Fibroblast of lung (primary cell): ENCODE data around the gene PROX2. TPM values are rescaled to one million over a fixed set of nuclear protein-coding genes. Genes with fewer than 3 reads are reported as not detected.

Experiments used
- DNase-seq, 2 donors: peaks; one replicate each; pipeline versions ENCODE4 v3.0.0 to v3.0.0-alpha.2; 2010; ENCODE audit warnings: low read depth in 2 of 2
- H2AFZ ChIP-seq: 2 replicates; pipeline ENCODE4 v1.5.1; 2012; ENCODE audit warnings: low read length, control low read depth, inconsistent platforms
- H3K27ac ChIP-seq: 2 replicates; pipeline ENCODE4 v1.5.1; 2011; ENCODE audit warnings: low read length, control low read depth; ENCODE audit not compliant: insufficient read depth
- H3K27me3 ChIP-seq: 2 replicates; pipeline ENCODE4 v1.5.1; 2011; ENCODE audit warnings: mild to moderate bottlenecking, low read length; ENCODE audit not compliant: control insufficient read depth, insufficient read depth
- H3K36me3 ChIP-seq: 2 replicates; pipeline ENCODE4 v1.5.1; 2011; ENCODE audit warnings: low read length; ENCODE audit not compliant: control insufficient read depth, insufficient read depth
- H3K4me1 ChIP-seq: 2 replicates; pipeline ENCODE4 v1.5.1; 2011; ENCODE audit warnings: low read length; ENCODE audit not compliant: control insufficient read depth, insufficient read depth; ENCODE audit errors: extremely low read depth
- H3K4me2 ChIP-seq: 2 replicates; pipeline ENCODE4 v1.5.1; 2011; ENCODE audit warnings: low read length, control low read depth; ENCODE audit not compliant: insufficient read depth; ENCODE audit errors: extremely low read depth
- H3K4me3 ChIP-seq, 4 experiments: fragments of 200-600 bp in 1 of 4; sonication (generic) in 1 of 4; replicated peaks in 1 of 4; 2 replicates each; pipeline ENCODE4 v1.5.1; 2011 to 2016; ENCODE audit warnings: low read length in 4 of 4, low read depth in 3 of 4, mild to moderate bottlenecking in 3 of 4, control low read depth in 2 of 4, inconsistent platforms in 1 of 4, mixed read lengths in 1 of 4; ENCODE audit not compliant: insufficient read depth in 1 of 4; ENCODE audit errors: control extremely low read depth in 1 of 4
- H3K79me2 ChIP-seq: 2 replicates; pipeline ENCODE4 v1.5.1; 2012; ENCODE audit warnings: mild to moderate bottlenecking, low read length, inconsistent platforms; ENCODE audit not compliant: control insufficient read depth, insufficient read depth
- H3K9ac ChIP-seq: 2 replicates; pipeline ENCODE4 v1.5.1; 2011; ENCODE audit warnings: mild to moderate bottlenecking, low read length, control low read depth; ENCODE audit not compliant: insufficient read depth
- H3K9me3 ChIP-seq: 2 replicates; pipeline ENCODE4 v1.5.1; 2012; ENCODE audit warnings: low read depth, low read length; ENCODE audit not compliant: control insufficient read depth, insufficient read depth
- H4K20me1 ChIP-seq: 2 replicates; pipeline ENCODE4 v1.5.1; 2011; ENCODE audit warnings: low read length; ENCODE audit not compliant: control insufficient read depth, insufficient read depth; ENCODE audit errors: extremely low read depth
- EZH2 ChIP-seq: IDR thresholded peaks from 2 replicates; pipeline ENCODE4 v1.5.1; 2012; ENCODE audit warnings: low read length, control low read depth, mild to moderate bottlenecking; ENCODE audit errors: missing control alignments
- polyA plus RNA-seq, 2 donors: library from polyadenylated mRNA; depleted of rRNA in 1 of 2; stranded (reverse) in 1 of 2; unstranded in 1 of 2; fragments of >200 nt; gene quantifications; 2 replicates each; pipeline ENCODE4 v1.2.1, GENCODE V29; 2011 to 2012; ENCODE audit warnings: missing spikeins in 1 of 2
- total RNA-seq: library from RNA; depleted of rRNA; stranded (reverse); fragments of >200 nt; gene quantifications from 2 replicates; pipeline ENCODE4 v1.2.1, GENCODE V29; 2014
- TF ChIP-seq, protein P1 (sequence below), 2 donors: IDR thresholded peaks in 1 of 2; conservative IDR thresholded peaks in 1 of 2; 1 replicate in 1 of 2; 2 replicates in 1 of 2; pipeline ENCODE4 v1.5.1; 2011 to 2012; ENCODE audit warnings: low read length in 2 of 2, control low read depth in 1 of 2, inconsistent platforms in 1 of 2, low read depth in 1 of 2, mild to moderate bottlenecking in 1 of 2

Gene PROX2
- total and polyA plus RNA-seq, 2 donors (not counting 1 experiment from before 2014, with no cell fraction given) = 0.01 TPM; not detected in 1

DNA sequence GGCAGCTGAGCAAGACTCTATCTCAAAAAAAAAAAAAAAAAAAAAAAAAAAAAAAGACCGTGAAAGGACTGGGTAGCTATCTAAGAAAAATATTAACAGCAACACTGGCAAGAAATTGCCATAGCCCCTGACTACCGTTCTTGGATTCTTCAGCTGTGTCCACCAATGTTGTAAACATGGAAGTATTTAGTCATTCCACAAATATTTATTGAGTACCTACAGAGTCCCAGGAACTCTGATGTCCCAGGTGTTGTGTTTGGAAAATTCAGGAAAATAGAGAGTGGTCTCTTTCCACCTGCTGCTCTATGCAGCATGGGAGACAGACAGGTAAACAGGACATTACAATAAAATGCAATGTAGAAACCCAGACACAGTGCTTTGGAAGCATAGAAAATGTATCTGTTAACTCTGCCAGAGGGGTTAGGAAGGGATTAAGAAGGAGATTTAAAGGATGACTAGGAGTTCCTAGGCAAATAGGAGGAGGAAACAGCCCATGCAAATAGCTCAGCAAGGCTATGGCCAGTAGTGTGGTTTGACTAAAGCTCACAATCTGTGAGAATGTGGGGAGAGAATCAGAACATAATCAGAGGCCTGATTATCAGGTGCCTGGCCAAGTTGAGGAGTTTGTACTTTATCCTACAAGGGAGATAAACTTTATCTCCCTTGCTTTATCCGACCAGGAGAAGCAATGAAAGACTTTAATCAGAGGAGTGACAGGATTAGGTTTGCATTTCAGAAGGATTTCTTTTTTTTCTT lies 3.7 kb upstream of the PROX2 start:
- no peak overlapping the region for H3K9ac ChIP-seq
- DNase-seq = no peak
- peaks cover 28% of the 10 kb centered on the region for H3K79me2 ChIP-seq
- no peaks in the 10 kb centered on the region for H3K36me3 ChIP-seq
- no peaks in the 10 kb centered on the region for H3K27me3 ChIP-seq
- no peaks in the 10 kb centered on the region for H3K9me3 ChIP-seq
- H3K4me1 ChIP-seq = peaks cover 13% of the 10 kb centered on the region
- no peak overlapping the region for H3K4me3 ChIP-seq
- H2AFZ ChIP-seq = no peak overlapping the region
- H3K27ac ChIP-seq = no peak overlapping the region
- TF ChIP-seq, protein P1, sequence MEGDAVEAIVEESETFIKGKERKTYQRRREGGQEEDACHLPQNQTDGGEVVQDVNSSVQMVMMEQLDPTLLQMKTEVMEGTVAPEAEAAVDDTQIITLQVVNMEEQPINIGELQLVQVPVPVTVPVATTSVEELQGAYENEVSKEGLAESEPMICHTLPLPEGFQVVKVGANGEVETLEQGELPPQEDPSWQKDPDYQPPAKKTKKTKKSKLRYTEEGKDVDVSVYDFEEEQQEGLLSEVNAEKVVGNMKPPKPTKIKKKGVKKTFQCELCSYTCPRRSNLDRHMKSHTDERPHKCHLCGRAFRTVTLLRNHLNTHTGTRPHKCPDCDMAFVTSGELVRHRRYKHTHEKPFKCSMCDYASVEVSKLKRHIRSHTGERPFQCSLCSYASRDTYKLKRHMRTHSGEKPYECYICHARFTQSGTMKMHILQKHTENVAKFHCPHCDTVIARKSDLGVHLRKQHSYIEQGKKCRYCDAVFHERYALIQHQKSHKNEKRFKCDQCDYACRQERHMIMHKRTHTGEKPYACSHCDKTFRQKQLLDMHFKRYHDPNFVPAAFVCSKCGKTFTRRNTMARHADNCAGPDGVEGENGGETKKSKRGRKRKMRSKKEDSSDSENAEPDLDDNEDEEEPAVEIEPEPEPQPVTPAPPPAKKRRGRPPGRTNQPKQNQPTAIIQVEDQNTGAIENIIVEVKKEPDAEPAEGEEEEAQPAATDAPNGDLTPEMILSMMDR (conservative IDR thresholded peaks at IDR 0.05 in 1 of 2, IDR thresholded peaks at IDR 0.05 in 1 of 2; ENCODE audit: low read depth in 1 of 2, low read length in 2 of 2) = no peak
- TF ChIP-seq EZH2 = no peak
- no peak overlapping the region for H3K4me2 ChIP-seq
- H4K20me1 ChIP-seq = no peaks in the 10 kb centered on the region

DNA sequence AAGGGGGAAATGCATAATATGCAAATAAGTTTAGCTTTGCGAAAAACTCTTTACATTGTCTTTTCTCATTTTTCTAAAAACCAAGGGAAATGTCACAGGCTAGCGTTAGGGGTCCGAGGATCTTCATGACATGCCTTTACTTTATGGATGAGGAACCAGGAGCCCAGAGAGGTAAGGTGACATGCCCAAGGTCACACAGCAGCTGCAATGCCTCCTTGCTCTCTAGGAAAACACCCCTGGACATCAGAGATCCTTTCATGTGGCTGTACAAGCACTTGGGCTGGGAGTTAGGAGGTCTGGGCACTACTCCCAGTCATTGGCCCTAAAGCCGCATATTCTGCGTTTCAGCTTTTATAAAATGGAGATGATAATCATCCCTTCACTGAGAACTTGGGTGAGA lies 741 bp downstream of the PROX2 start:
- Histone ChIP-seq H3K9me3 (no peaks in the 10 kb centered on the region), H3K36me3 (no peaks in the 10 kb centered on the region), H3K4me1 (no peaks in the 10 kb centered on the region), H4K20me1 (no peaks in the 10 kb centered on the region), H2AFZ (no peak overlapping the region), H3K4me2 (no peak overlapping the region), H3K9ac (no peak overlapping the region), H3K79me2 (no peaks in the 10 kb centered on the region), H3K27me3 (peaks cover 4% of the 10 kb centered on the region), H3K4me3 (no peak overlapping the region), H3K27ac (no peak overlapping the region)
- no peak for DNase-seq
- TF ChIP-seq EZH2 = no peak
- TF ChIP-seq, protein P1 (conservative IDR thresholded peaks at IDR 0.05 in 1 of 2, IDR thresholded peaks at IDR 0.05 in 1 of 2; ENCODE audit: low read depth in 1 of 2, low read length in 2 of 2) = no peak

DNA sequence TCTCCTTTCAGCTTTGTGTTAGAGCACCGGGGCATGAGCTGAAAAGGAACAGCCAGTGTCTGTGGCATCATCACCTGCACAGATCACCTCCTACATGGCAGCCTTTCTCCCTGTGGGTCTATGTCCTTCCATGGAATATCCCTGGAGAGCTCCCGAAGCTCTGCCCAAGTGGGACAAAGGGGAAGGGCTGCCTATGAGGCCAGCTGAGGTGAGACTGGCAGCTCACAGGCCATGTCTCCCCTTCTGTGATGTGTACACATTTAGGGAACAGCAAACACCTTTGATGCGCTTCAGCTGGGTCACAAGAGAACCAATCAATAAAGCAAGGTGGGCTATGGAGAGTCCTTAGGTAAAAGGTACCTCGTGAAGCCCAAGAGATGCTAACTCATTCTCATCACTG lies 4.1 kb downstream of the PROX2 start:
- Histone ChIP-seq H3K79me2 (no peaks in the 10 kb centered on the region), H3K27me3 (peaks cover 4% of the 10 kb centered on the region), H2AFZ (no peak overlapping the region), H3K9me3 (no peaks in the 10 kb centered on the region), H3K4me3 (no peak overlapping the region), H4K20me1 (no peaks in the 10 kb centered on the region), H3K27ac (no peak overlapping the region), H3K9ac (no peak overlapping the region), H3K4me1 (no peaks in the 10 kb centered on the region), H3K4me2 (no peak overlapping the region), H3K36me3 (no peaks in the 10 kb centered on the region)
- TF ChIP-seq EZH2 = no peak
- TF ChIP-seq, protein P1 (conservative IDR thresholded peaks at IDR 0.05 in 1 of 2, IDR thresholded peaks at IDR 0.05 in 1 of 2; ENCODE audit: low read depth in 1 of 2, low read length in 2 of 2) = no peak
- DNase-seq = no peak
